Glomerular visceral epithelial cell (primary cell): ENCODE measurements around the gene RGS6.

Experiments used
- DNase-seq: peaks from one replicate; pipeline ENCODE4 v3.0.0-alpha.2; 2016; ENCODE audit errors: extremely low spot score

Gene RGS6

DNA sequence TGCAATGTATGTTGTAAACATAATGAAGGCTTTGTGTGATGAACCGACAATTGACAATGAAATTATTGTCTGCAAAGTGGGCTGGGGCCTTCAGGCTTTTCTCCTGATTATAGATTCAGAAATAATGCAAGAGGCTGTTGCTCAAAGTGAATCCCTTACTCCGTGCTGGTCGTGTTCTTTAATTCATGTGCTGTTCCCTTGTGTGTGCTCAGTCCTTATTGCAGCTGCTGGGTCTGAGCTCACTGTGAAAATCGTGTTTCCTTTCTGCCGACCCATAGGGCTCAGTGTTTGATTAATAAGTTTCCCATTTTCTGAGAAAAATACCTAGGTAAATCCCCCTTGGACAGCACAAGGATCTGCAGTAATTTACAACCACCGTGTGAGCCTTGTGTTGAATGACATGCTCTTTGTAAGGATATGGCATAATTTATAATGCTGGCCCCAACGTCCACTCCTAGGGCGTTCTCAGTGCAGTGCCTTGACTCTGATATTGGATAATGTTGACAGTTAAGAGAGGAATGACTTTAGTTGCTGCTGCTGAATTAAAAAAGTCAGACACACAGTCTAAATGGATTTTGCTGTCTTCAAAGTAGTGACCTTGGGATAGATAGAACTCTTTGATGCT, 81.6 kb downstream of the RGS6 start:
- DNase-seq: no peak

DNA sequence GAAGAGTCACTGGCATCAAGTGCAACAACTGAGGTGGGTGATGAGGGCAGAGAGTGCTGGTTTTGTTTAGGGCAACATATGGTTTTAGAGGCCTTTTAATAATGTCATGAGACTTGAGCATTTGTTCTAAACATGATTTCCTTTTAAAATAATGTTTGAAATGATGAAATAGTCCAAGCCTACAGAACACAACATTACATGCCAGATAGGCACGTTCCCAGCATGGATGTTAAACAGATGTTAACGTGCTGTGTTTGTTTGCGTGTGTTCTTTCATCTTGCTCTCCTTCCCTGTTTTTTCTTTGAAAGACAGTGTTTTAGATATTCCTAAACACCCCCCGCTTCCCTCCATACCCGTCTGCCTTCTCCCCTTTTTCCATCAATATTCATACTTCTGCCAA, 82.3 kb downstream of the RGS6 start:
- no peak for DNase-seq

DNA sequence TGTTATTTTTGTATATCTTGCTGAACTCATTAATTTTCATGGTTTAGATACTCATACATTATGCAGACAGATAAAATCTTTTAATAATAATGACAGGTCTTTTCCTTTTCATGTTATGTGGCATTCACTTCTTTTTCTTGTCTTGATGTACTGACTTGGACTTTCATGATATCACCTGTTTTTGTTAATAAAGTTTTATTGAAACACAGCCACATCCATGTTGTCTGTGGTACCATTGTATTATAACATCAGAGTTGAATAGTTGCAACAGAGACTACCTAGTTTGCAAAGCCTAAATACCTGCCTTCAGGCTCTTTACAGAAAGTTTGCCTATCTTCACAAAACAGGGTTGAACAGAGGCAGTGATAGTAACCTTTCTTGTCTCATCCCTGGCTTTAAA, 85.1 kb downstream of the RGS6 start:
- no peak for DNase-seq

DNA sequence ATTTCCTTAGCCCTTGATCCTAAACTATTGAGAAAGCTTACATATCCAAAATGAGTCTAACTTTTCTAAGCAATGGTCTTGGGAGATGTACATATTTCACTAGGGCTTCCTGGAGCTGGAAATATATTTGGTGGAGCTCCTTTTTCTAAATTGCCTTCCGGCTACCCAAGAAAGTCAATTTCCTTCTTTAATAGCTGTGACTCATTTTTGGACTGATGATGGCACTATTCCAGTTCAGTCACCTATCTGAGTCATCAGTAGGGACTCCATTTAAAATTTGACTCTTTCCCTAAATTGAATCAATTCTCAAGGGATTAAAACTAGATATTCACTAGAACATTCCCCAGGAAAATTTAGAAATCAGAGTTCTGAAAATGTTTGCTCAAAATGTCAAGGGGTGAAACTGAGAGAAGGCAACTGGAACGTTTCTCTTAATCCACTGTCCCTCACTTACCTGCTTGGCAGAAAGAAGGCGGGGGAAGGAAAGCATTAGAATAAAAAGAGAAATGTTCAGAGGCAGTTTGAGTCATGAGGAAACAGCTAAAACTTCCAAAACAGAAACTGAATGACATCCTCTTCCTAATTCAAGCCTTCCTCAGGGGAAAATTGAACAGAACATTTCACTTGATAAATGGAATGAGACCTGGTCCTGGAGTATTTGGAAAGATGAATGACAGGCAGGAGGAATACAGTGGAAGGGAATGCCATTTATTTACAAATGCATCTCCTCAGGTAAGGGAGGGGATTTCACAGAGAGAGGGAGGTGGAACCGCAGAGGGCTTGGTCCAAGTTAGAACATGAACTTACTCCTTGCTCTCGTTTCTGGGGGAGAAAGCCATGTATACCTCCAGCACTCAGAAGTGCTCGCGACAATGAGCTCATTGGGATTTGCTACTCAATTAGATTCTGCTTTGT, 91.2 kb downstream of the RGS6 start:
- no peak for DNase-seq

DNA sequence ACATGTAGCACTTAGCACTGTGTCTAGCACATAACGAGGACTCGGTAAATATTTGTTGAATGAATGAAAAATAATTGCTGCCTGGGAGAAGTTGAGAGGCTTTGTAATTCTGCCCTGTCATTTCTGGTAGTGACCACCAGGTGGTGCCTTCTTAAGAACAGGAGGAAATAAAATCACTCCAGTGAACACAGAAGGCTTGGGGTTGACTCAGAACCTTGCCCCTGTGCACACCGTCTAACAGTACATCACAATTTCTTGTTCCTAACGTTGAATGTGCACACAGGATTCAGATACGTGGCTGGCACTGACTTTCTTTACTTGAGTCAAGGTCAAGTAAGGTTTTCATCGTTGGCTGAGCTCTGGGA, 91.8 kb downstream of the RGS6 start:
- DNase-seq: no peak

DNA sequence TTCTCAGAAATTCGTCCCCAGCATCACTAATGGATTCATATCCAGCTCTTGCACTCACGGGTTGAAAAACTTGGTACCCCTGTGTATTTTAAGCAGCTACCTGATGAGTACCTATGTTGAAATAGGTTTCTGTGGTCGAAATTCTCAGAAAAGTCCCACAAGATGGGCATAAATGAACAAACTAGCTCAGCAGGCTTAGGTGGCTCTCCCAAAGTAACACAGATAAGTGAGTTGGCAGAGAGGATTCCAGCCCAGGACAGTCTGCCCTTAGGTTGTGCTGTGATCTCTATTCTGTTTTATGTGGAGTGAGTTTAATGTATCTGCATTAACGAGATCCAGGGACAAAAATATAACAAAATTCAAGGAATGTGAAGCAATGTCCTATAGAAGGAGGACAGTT, 92.3 kb downstream of the RGS6 start:
- DNase-seq: no peak

DNA sequence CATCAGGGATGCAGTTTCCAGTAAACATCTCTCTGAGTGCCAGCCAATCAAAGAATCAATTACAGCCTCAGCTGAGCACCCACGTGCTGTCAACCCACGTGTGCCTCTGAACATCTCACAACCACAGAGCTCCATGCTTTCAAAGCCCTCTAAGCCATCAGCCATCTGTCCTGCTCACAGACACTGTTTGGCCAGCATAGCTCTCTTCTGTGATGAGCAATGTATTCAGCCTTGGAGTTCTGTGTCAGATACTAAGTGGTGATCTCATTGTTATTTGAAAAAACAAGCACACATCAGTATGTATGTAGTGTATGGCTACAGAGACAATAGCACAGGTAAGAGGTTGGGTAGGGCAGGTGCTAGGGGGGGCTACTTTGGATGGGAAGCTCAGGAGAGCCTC, 94.3 kb downstream of the RGS6 start:
- DNase-seq: no peak

DNA sequence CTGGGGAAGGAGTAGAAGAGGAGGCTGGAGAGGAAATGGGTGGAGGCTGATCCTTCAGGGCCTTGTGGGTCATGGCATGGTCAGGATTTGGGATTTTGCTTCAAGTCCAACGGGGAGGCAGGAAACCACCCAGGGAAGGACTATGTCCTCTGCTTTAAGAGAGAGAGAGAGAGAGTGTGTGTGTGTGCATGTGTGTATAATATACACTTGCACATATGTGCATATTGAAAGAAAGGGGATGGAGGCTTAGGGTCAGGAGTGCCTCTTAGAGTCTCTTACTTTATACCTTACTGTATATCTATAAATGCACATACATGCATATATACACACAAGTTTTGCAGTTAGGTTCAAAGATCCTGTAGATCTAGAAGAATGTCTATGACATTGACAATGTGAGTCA, 94.8 kb downstream of the RGS6 start:
- no peak for DNase-seq

DNA sequence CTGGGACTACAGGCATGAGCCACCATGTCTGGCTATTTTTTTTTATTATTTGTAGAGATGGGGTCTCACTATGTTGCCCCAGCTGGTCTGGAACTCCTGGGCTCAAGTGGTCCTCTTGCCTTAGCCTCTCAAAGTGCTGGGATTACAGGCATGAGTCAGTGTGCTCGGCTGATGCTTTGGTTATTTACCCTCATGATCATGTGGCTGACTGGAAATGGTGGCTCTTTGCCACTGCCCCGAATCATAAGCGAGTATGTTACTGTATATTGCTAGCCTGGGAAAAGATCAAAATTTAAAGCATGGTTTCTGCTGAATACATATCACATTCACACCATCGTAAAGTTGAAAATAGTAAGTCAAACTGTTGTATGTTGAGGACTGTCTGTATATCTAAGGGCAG, 101.1 kb downstream of the RGS6 start:
- no peak for DNase-seq

DNA sequence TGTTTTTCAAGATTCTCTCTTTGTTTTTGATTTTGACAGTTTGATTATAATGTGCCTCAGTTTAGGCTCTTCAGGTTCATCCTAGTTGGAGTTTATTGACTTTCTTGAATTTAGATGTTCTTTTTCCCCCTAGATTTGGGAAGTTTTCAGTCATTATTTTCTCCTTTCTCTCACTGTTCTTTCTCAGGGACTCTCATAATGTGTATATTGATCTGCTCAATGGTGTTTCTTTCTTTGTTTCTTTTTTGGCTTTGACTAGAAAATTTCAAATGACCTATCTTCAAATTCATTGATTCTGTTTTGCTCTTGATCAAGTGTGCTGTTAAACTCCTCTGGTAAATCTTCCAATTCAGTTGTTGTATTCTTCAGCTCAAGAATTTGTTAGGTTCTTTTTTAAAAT, 108.3 kb downstream of the RGS6 start:
- no peak for DNase-seq

DNA sequence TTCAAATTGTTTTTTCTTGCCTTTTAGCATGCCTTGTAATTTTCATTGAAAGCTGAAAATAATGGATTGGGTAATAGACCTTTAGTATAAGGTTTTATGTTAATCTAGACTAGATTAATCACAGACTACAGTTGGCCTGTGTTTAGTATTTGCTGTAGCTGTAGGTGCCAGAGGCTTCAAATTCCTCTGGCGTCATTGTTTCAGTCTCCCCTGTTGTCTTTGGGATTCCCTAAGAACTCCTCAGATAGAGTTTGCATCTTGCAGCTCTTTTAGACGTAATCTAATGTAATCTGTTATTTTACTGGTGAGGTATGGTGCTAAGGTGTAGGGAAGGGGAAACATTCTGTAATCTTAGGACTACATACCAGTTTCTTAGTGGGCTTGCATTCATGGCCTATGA, 113.0 kb downstream of the RGS6 start:
- DNase-seq: no peak

DNA sequence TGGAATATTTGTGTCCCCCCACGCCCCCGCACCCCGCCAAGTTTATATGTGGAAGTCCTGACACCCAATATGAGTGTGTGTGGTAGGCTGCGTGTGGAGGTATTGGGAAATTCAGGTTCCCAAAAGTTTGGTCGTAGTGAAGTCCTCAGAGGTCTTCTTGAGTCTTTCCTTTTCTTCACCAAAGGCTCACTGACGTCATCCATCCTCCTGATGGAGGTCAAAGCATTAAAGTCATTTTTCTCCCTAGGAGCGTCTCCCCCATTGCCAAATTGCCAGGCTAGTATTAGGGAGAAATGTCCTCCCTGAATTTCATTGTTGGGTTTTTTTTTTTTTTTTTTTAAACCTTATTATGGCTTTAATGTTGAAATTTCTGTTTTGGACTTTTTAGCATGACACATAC, 113.7 kb downstream of the RGS6 start:
- DNase-seq: no peak

DNA sequence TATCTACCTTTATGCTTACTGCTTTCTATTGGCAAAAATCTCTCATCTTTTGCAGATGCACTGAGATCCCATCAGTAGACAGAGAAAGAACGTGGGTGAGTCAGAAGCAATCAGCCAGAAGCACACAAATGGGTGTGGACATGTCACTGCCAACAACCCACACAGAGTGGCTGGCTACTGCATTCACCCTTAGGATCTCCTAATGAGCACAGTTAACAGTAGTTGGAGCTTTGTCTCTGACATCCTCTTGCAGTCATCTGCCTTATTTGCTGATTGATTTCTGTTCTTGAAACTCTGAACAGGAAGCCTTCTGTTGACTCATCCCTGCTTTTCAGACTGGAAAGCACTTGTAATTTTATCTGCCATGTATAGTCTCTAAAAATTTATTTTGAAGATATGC, 117.2 kb downstream of the RGS6 start:
- DNase-seq: no peak

DNA sequence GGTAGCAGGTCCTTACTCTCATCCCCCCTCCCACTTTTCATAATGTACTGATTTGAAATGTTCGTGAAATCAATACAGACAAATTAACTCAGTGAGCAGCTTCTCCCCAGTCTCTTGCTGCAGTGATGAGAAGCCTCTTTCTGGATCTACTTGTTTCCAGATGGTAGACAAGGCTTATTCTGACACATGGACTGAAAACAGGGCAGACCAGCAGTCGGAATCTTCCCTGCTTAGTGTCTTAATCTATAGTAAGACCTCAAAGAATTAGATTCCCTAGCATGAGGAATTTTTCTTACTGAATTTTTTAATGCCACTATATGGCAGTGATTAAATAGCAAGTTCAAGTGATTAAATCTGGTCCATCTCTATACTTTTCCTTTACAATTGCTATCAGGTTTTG, 120.1 kb downstream of the RGS6 start:
- no peak for DNase-seq

DNA sequence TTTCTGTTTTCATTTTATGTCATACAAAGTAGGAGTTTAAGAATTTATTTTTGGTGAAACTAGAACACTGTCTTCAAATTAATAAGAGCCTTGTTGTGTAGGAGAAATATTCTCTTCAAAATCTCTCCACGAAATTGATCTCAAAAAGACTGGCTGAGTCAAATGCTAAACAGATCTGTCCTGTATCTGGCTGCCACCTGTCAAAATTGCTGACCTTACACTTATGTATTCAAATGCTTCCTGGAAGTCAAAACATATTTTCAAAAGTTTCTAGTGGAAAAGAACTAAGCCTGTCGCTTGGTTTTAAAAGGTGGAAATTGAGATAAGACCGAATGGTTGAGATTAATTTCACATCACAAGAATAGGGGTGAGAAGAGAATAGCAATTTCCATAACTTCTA, 121.4 kb downstream of the RGS6 start:
- DNase-seq: no peak

DNA sequence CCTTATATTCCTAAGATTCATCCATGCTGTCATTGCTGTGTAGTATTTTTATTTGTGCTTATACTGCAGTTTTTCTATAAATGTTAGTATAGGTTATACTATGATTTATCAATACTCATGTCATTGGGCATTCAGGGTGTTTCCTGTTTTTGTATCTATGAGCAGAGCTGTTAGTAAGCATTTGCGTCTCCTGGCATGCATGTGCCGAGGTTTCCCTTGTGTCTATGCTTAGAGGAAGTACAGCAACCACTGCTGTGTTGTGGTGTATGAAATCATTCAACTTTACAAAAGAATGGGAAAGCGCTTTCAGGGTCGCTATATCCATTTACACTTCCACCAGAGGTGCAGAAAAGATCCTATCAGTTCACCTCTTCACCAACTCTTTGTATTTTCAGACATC, 122.7 kb downstream of the RGS6 start:
- DNase-seq: no peak

DNA sequence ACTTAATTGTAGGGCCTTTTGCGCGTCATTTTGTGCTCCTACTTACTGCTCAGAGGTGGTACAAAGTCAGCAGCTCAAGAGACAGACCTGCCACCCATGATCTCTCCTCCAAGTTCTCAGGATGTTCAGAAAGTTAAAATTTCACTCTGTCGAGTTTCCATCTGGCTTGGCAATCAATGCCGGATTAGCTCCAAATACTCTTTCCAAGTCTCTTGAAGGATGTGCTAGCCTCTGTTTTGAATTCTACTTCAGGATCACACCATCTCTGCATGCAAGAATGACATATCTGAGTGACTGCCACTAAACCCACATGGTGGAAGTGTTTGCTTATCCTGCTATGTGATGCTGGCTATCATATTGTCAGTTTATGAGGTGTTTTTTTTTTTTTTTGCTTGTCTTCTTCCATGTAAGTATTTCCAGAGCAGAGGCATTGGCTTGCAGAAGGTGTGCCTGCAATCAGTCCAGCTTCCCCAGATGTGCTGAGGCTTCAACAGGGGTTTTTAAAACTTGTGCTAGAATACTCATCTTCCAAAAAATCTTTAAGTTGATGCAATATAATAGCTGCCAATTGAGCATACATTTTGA, 125.6 kb downstream of the RGS6 start:
- DNase-seq: no peak

DNA sequence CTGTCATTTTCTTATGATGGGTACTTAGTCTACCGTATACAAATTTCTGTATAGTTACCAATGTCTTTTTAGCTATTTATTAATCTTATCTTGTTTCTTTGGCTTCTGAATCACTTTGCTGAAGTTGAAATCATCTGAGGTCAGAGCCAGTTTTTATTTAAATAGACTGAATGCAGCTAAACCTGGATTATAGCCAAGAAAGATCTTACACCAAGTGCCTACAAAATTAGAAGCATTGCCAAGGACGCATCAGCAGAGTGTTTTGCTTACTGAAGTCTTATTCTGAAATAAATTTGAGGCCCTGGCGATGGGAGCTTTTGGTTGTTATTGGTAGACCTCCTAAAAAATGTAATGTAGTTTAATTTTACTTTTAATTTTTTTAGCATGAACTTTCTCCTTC, 128.2 kb downstream of the RGS6 start:
- DNase-seq: no peak

DNA sequence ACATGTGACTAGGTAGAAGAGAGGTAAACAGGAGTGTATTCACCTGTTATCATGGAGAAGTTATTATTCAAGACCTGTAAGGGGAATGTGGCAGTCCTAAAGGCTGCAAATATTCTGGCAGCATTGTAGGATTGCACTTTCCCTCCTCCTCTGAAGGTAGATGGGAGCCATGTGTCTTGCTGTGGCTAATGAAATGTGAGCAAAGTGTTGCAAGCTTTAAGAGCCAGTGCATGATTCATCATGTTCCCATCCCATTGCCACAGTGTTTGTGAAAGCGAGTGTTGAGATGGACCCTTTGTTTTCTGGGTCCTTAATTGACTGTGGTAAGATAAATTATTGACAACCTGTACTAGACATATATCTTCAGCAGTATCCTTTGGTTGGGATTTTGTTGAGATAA, 128.7 kb downstream of the RGS6 start:
- no peak for DNase-seq

DNA sequence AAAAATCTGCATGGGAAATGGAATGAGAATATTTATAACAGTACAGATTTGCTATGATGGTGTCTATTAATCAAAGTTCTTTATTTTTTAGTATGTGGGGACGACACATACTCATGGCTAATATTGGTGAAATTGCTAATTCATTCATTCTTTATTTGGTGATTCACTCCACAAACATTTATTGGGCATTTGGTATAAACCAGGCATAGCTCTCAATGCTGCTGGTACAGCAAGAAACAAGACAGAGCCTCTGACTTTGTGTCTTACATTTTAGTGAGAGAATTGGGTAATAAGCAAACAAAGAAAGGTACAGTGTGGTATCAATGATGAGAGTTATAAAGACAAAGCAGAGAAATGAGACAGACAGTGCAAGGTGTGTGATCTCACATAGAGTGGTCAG, 129.5 kb downstream of the RGS6 start:
- DNase-seq: no peak

DNA sequence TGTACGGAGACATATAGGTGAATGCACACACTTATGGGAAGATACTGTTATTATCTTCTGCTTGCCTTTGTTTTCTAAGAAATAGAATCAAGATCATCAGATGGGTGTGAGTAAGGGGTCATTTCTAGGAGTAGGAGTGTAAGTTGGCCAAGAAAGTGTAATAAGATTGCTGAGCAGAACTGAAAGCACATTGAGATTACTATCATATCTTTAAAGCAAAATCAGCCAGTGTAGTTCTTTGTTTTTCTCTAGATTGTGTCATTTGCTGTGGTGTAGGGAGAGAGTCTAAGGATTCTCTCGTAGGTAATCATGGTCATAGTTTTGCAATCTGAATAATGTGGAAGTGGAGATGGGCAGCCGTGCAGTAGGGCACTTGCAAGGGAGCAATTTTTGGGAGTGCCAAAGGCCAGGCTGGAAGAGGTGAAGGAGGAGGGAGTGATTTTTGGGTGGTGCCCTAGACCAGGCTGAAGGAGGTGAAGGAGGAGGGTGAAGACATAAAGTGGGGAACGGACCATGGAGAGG, 131.6 kb downstream of the RGS6 start:
- DNase-seq: no peak

DNA sequence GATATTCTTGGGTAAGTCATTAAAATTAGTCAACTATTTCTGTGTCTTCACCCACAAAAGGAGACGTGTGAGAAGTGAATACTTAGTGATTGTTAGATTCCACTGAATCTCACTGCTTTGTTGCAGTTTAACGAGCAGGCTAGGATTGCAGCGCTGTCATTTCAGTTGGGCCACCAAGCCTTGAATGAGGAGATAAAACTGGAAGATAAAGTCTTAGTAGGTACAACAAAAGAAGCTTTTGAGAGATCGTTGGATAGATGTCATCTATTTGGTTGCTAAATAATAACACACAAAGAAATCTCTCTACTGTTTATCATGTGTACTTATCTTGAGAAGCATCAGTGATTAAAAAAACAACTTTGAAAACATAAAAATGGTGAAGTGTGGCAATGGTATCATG, 132.3 kb downstream of the RGS6 start:
- no peak for DNase-seq

DNA sequence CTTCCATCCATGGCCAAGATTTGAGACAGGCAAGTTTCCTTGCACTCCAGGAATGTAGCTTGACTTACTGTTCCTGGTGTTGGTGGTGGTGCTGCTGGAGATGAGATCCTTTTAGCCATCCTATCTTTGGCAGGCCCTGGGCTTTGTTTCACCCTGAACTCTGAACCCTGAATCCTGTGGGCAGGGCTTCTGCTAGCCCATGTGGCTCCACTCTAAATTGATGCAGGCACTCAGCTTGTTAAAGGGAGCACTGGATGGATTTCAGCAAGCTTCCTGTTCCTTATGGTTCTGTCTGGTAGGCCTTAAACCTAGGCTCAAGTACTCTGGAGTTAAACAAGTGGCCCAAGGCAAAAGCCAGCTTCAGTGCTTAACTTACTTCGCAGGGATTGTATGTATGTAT, 138.2 kb downstream of the RGS6 start:
- DNase-seq: no peak
